ENCODE results near the gene RTN3. TPM values are rescaled to one million over a fixed set of nuclear protein-coding genes. Genes with fewer than 3 reads are reported as not detected.

The RTN3 gene
- total RNA-seq, 6 donors from 2014 or later, result 41.9 to 153 (median 113) TPM

GRCh38 chr11:63641727-63642126, 39.6 kb upstream of the RTN3 start:
- H3K4me1 ChIP-seq, result no peaks in the 10 kb centered on the region
- H3K36me3 ChIP-seq, result peaks cover 14 to 93% (median 43%) of the 10 kb centered on the region in 4 donors
- TF ChIP-seq EP300 (IDR thresholded peaks at IDR 0.05), result no peak
- TF ChIP-seq CTCF (IDR thresholded peaks at IDR 0.05), result no peak
- no peak for TF ChIP-seq POLR2AphosphoS5 (IDR thresholded peaks at IDR 0.05)
- no peak for TF ChIP-seq POLR2A (IDR thresholded peaks at IDR 0.05)
- H3K27ac ChIP-seq, result no peak overlapping the region
- H3K4me3 ChIP-seq, result no peak overlapping the region
- H3K9me3 ChIP-seq, result no peaks in the 10 kb centered on the region
- ATAC-seq (ENCODE audit: low FRiP score in 2 of 2), result no peak
- no peak for DNase-seq
- H3K27me3 ChIP-seq, result no peaks in the 10 kb centered on the region

GRCh38 chr11:63643205-63643604, 38.1 kb upstream of the RTN3 start:
- Histone ChIP-seq H3K27ac (no peak overlapping the region), H3K27me3 (no peaks in the 10 kb centered on the region), H3K4me1 (no peaks in the 10 kb centered on the region), H3K9me3 (no peaks in the 10 kb centered on the region), H3K36me3 (peaks cover 14 to 92% (median 44%) of the 10 kb centered on the region in 4 donors), H3K4me3 (no peak overlapping the region)
- WGBS, 2 donors, result 94 to 99% methylated on average over 3 of the region's 3 CpGs
- DNase-seq, result no peak
- TF ChIP-seq EP300 (IDR thresholded peaks at IDR 0.05) (no peak), CTCF (IDR thresholded peaks at IDR 0.05) (no peak), POLR2AphosphoS5 (IDR thresholded peaks at IDR 0.05) (no peak), POLR2A (IDR thresholded peaks at IDR 0.05) (no peak)
- ATAC-seq (ENCODE audit: low FRiP score in 2 of 2), result no peak

GRCh38 chr11:63652671-63653070, 28.6 kb upstream of the RTN3 start:
- Histone ChIP-seq H3K36me3 (peaks cover 17 to 89% (median 26%) of the 10 kb centered on the region in 4 donors), H3K27me3 (no peaks in the 10 kb centered on the region), H3K4me3 (no peak overlapping the region), H3K4me1 (no peaks in the 10 kb centered on the region), H3K27ac (no peak overlapping the region), H3K9me3 (no peaks in the 10 kb centered on the region)
- ATAC-seq (ENCODE audit: low FRiP score in 2 of 2) (no peak), DNase-seq (no peak)
- TF ChIP-seq POLR2A (IDR thresholded peaks at IDR 0.05) (no peak), POLR2AphosphoS5 (IDR thresholded peaks at IDR 0.05) (no peak), CTCF (IDR thresholded peaks at IDR 0.05) (no peak), EP300 (IDR thresholded peaks at IDR 0.05) (no peak)
- 72 to 79% methylated on average over 3 of the region's 3 CpGs for WGBS, 2 donors

- Histone ChIP-seq H3K4me1 (peaks cover 4 to 31% (median 22%) of the 10 kb centered on the region in 4 donors), H3K9me3 (no peaks in the 10 kb centered on the region), H3K27me3 (no peaks in the 10 kb centered on the region), H3K4me3 (no peak overlapping the region), H3K27ac (no peak overlapping the region), H3K36me3 (peaks cover 0 to 30% (median 8%) of the 10 kb centered on the region in 4 donors)
- TF ChIP-seq CTCF (IDR thresholded peaks at IDR 0.05), result no peak
- no peak for TF ChIP-seq POLR2A (IDR thresholded peaks at IDR 0.05)
- TF ChIP-seq POLR2AphosphoS5 (IDR thresholded peaks at IDR 0.05), result no peak
- no peak for TF ChIP-seq EP300 (IDR thresholded peaks at IDR 0.05)
- WGBS, 2 donors, result 84 to 91% methylated on average over 8 of the region's 8 CpGs
- DNase-seq, result no peak
- no peak for ATAC-seq (ENCODE audit: low FRiP score in 2 of 2)
Observed at GRCh38 chr11:63660972-63661371, 20.3 kb upstream of the RTN3 start.

GRCh38 chr11:63663809-63664208, 17.5 kb upstream of the RTN3 start:
- DNase-seq (no peak), ATAC-seq (ENCODE audit: low FRiP score in 2 of 2) (no peak)
- H3K36me3 ChIP-seq, result peaks cover 0 to 2% (median 0%) of the 10 kb centered on the region in 4 donors
- WGBS, 2 donors, result 0% methylated on average over 1 of the region's 1 CpG
- no peaks in the 10 kb centered on the region for H3K27me3 ChIP-seq
- H3K4me1 ChIP-seq, result peaks cover 28 to 59% (median 45%) of the 10 kb centered on the region in 4 donors
- TF ChIP-seq EP300 (IDR thresholded peaks at IDR 0.05) (no peak), CTCF (IDR thresholded peaks at IDR 0.05) (no peak), POLR2AphosphoS5 (IDR thresholded peaks at IDR 0.05) (no peak)
- H3K27ac ChIP-seq, result no peak overlapping the region
- H3K4me3 ChIP-seq, result no peak overlapping the region
- no peaks in the 10 kb centered on the region for H3K9me3 ChIP-seq

Measured in upper lobe of left lung (tissue), 6 donors.